Measurements from ENCODE around the gene LRBA.

DNA sequence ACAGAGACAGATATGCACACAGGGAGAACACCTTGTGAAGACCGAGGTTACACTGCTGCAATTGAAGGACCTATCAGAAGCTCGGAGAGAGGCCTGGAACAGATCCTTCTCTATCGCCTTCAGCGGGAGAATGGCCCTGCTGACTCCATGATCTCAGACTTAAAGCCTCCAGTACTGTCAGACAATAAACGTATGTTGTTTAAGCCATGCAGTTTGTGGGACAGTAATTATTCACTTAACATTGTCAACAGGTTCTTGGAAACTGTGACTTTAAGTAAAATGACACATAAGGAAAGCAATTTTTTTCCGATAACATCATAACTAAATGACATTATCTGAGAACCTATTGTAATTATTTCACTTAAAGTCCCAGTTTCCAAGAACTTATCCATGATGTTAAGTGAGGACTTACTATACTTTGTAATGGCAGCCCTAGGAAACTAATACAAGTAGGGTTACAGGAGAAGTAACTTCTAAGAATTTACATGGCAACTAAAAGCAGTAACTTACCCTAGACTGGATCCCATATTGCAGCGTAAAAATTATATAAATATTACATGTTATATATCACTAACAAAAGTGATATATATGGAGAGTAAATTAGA, 613.9 kb downstream of the LRBA start:
- no peak for TF ChIP-seq EZH2phosphoT487 (IDR thresholded peaks at IDR 0.05; ENCODE audit: borderline replicate concordance, low read length)
- TF ChIP-seq, protein P1, sequence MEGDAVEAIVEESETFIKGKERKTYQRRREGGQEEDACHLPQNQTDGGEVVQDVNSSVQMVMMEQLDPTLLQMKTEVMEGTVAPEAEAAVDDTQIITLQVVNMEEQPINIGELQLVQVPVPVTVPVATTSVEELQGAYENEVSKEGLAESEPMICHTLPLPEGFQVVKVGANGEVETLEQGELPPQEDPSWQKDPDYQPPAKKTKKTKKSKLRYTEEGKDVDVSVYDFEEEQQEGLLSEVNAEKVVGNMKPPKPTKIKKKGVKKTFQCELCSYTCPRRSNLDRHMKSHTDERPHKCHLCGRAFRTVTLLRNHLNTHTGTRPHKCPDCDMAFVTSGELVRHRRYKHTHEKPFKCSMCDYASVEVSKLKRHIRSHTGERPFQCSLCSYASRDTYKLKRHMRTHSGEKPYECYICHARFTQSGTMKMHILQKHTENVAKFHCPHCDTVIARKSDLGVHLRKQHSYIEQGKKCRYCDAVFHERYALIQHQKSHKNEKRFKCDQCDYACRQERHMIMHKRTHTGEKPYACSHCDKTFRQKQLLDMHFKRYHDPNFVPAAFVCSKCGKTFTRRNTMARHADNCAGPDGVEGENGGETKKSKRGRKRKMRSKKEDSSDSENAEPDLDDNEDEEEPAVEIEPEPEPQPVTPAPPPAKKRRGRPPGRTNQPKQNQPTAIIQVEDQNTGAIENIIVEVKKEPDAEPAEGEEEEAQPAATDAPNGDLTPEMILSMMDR (IDR thresholded peaks at IDR 0.05; ENCODE audit: low read depth, low read length, poor library complexity, severe bottlenecking): no peak
